ENCODE results near the gene BHLHE40. TPM values are rescaled to one million over a fixed set of nuclear protein-coding genes. Genes with fewer than 3 reads are reported as not detected.

Gene BHLHE40
- total RNA-seq, 1 donor from 2014 or later: 15.2 TPM

DNA sequence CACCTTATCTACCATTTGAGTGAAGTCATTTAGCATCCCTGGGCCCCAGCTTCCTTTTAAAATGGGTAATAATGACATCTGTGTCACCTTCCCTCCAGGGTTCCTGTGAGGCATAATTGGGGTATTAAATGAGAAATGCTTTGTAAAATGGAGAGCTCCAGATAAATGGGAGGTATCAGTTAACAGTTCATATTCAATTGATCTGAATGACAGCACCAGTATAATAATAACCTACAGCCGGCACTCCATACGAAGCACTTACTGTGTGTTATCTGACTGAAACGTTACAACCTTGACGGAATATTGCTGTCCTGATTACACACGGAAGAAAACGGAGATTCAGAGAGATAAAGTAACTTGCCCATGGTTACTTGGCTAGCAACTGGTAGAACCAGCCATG is 53.6 kb downstream of the BHLHE40 start:
- H3K9me3 Mint-ChIP-seq (ENCODE audit: unreplicated experiment): no peaks in the 10 kb centered on the region
- no peak for TF ChIP-seq CTCF (IDR thresholded peaks at IDR 0.05; ENCODE audit: unreplicated experiment)
- peaks cover 12% of the 10 kb centered on the region for H3K4me1 Mint-ChIP-seq (ENCODE audit: unreplicated experiment)
- peaks cover 3% of the 10 kb centered on the region for H3K27me3 Mint-ChIP-seq (ENCODE audit: unreplicated experiment)
- no peaks in the 10 kb centered on the region for H3K36me3 Mint-ChIP-seq (ENCODE audit: low read depth, unreplicated experiment)
- no peak overlapping the region for H3K4me3 Mint-ChIP-seq (ENCODE audit: unreplicated experiment)
- H3K27ac Mint-ChIP-seq (ENCODE audit: unreplicated experiment): no peak overlapping the region
- DNase-seq (ENCODE audit: low spot score): no peak

Other genes with a start within 250 kb of the BHLHE40 start
- 34.4 TPM for gene ARL8B, start 142.9 kb downstream of the BHLHE40 start, total RNA-seq (ENCODE audit: unreplicated experiment)
- 18.2 TPM for gene EDEM1, start 208.3 kb downstream of the BHLHE40 start, total RNA-seq (ENCODE audit: unreplicated experiment)